HCT116 (cell line): ENCODE data around the gene CTNNA1. TPM values are rescaled to one million over a fixed set of nuclear protein-coding genes. Genes with fewer than 3 reads are reported as not detected.

ENCODE experiments used
- ATAC-seq: fragments of 200-7000 bp; cut with Tn5 transposase; 2 replicates; pipeline ENCODE4 v1.9.1; 2020; ENCODE audit warnings: mild to moderate bottlenecking, moderate library complexity
- BruUV-seq: library from RNA; stranded (reverse); fragments of 400-500 nt; replicated peaks from 2 replicates; lab custom pipeline; 2021; lab: Mats Ljungman, UMichigan
- CTCF ChIA-PET: fragments of 300-600 bp; sonication (Branson Sonifier 250); formaldehyde crosslinking; loops from one replicate; lab custom pipeline; 2021; ENCODE audit warnings: antibody characterized with exemption; lab: Charles Lee
- POLR2A ChIA-PET: fragments of 300-600, 350-600 bp; sonication (Branson Sonifier 250); formaldehyde crosslinking; loops from one replicate; lab custom pipeline; 2021; ENCODE audit warnings: antibody characterized with exemption; lab: Charles Lee
- RAD21 ChIA-PET, 2 experiments: fragments of 300-600 bp; sonication (Branson Sonifier 250); formaldehyde crosslinking; loops; one replicate each; lab custom pipeline; 2023; ENCODE audit warnings: low total read pairs in 2 of 2; ENCODE audit not compliant: uncharacterized antibody in 2 of 2, unreplicated experiment in 2 of 2, low non-redundant PET in 1 of 2; lab: Charles Lee
- DNase-seq: peaks from one replicate; pipeline ENCODE4 v3.0.0-alpha.2; 2010; ENCODE audit warnings: low read depth, low spot score
- H2AFZ ChIP-seq: fragments of 200-600 bp; shearing (Covaris generic), sonication (generic); 2 replicates; pipeline ENCODE4 v1.6.1; 2017; ENCODE audit warnings: low read depth, mixed run types, mixed read lengths, antibody characterized with exemption, low read length; ENCODE audit not compliant: poor library complexity, severe bottlenecking
- H3K27ac ChIP-seq: 2 replicates; pipeline ENCODE4 v1.5.1; 2012; ENCODE audit warnings: low read depth, low read length
- H3K27me3 ChIP-seq: fragments of 200-600 bp; sonication (generic); 2 replicates; pipeline ENCODE4 v1.6.1; 2016; ENCODE audit warnings: mixed run types, low read length, mixed read lengths; ENCODE audit not compliant: insufficient read depth
- H3K36me3 ChIP-seq, 2 experiments: fragments of 200-500 bp in 1 of 2; fragments of 200-600 bp in 1 of 2; sonication (Bioruptor generic) in 1 of 2; sonication (generic) in 1 of 2; 2 replicates each; pipeline versions ENCODE4 v1.5.1 to v1.6.1; 2014 to 2016; ENCODE audit warnings: low read length in 2 of 2, inconsistent platforms in 1 of 2, mixed read lengths in 1 of 2, mixed run types in 1 of 2; ENCODE audit not compliant: insufficient read depth in 2 of 2, control insufficient read depth in 1 of 2
- H3K4me1 ChIP-seq, 2 experiments: fragments of 200-600 bp in 1 of 2; sonication (generic) in 1 of 2; 2 replicates each; pipeline versions ENCODE4 v1.5.1 to v1.6.1; 2012 to 2017; ENCODE audit warnings: low read length in 2 of 2, inconsistent platforms in 1 of 2, mild to moderate bottlenecking in 1 of 2, mixed read lengths in 1 of 2, mixed run types in 1 of 2, moderate library complexity in 1 of 2; ENCODE audit not compliant: insufficient read depth in 2 of 2, control insufficient read depth in 1 of 2
- H3K4me2 ChIP-seq: fragments of 200-600 bp; sonication (generic); 2 replicates; pipeline ENCODE4 v1.6.1; 2017; ENCODE audit warnings: mixed run types, low read length, mixed read lengths
- H3K4me3 ChIP-seq, 2 experiments: fragments of 200-600 bp in 1 of 2; sonication (generic) in 1 of 2; replicated peaks in 1 of 2; 2 replicates each; pipeline ENCODE4 v1.5.1; 2011 to 2016; ENCODE audit warnings: low read length in 2 of 2, control low read depth in 1 of 2, low read depth in 1 of 2, mild to moderate bottlenecking in 1 of 2, mixed read lengths in 1 of 2, mixed run types in 1 of 2
- H3K79me2 ChIP-seq: fragments of 200-600 bp; sonication (generic); 2 replicates; pipeline ENCODE4 v1.6.1; 2017; ENCODE audit warnings: mild to moderate bottlenecking, mixed run types, low read length, moderate library complexity, mixed read lengths; ENCODE audit not compliant: insufficient read depth
- H3K9ac ChIP-seq: fragments of 200-600 bp; sonication (generic); 2 replicates; pipeline ENCODE4 v1.6.1; 2016; ENCODE audit warnings: low read length, mixed read lengths
- H3K9me2 ChIP-seq: fragments of 200-600 bp; sonication (generic), shearing (Covaris generic); 2 replicates; pipeline ENCODE4 v1.6.1; 2017; ENCODE audit warnings: mixed run types, mild to moderate bottlenecking, moderate library complexity; ENCODE audit not compliant: insufficient read depth
- H3K9me3 ChIP-seq, 2 experiments: fragments of 200-500 bp in 1 of 2; fragments of 200-600 bp in 1 of 2; sonication (Bioruptor generic) in 1 of 2; sonication (generic) in 1 of 2; 2 replicates each; pipeline ENCODE4 v1.6.1; 2014 to 2017; ENCODE audit warnings: low read length in 2 of 2, mixed read lengths in 2 of 2, inconsistent platforms in 1 of 2, low read depth in 1 of 2, mild to moderate bottlenecking in 1 of 2, mixed run types in 1 of 2, moderate library complexity in 1 of 2; ENCODE audit not compliant: control insufficient read depth in 1 of 2, insufficient read depth in 1 of 2
- H4K20me1 ChIP-seq: fragments of 200-600 bp; sonication (generic), shearing (Covaris generic); 2 replicates; pipeline ENCODE4 v1.6.1; 2017; ENCODE audit warnings: mixed run types, mild to moderate bottlenecking, moderate library complexity; ENCODE audit not compliant: insufficient read depth
- CBX3 ChIP-seq: IDR thresholded peaks from 2 replicates; pipeline ENCODE4 v1.6.1; 2012; ENCODE audit warnings: low read depth
- CEBPB ChIP-seq: IDR thresholded peaks from 2 replicates; pipeline ENCODE4 v1.6.1; 2012; ENCODE audit warnings: low read depth
- CTCF ChIP-seq, 3 experiments: fragments of 200-600 bp in 1 of 3; sonication (generic) in 1 of 3; IDR thresholded peaks in 2 of 3; conservative IDR thresholded peaks in 1 of 3; 2 replicates each; pipeline ENCODE4 v1.5.1; 2012 to 2017; ENCODE audit warnings: low read depth in 2 of 3, low read length in 2 of 3, antibody characterized with exemption in 1 of 3, borderline replicate concordance in 1 of 3, control low read depth in 1 of 3, mild to moderate bottlenecking in 1 of 3, mixed read lengths in 1 of 3, mixed run types in 1 of 3, moderate library complexity in 1 of 3; ENCODE audit not compliant: insufficient read depth in 1 of 3
- ELF1 ChIP-seq: IDR thresholded peaks from 2 replicates; pipeline ENCODE4 v1.6.1; 2012; ENCODE audit warnings: low read depth, borderline replicate concordance
- EZH2 ChIP-seq: fragments of 200-600 bp; sonication (generic); IDR thresholded peaks from 2 replicates; pipeline ENCODE4 v1.6.1; 2017; ENCODE audit warnings: antibody characterized with exemption, mixed run types
- EZH2phosphoT487 ChIP-seq: fragments of 200-600 bp; IDR thresholded peaks from 2 replicates; pipeline ENCODE4 v1.6.1; 2018; ENCODE audit warnings: antibody characterized with exemption, borderline replicate concordance
- FOSL1 ChIP-seq: IDR thresholded peaks from 2 replicates; pipeline ENCODE4 v1.6.1; 2012; ENCODE audit warnings: low read depth
- JUND ChIP-seq: IDR thresholded peaks from 2 replicates; pipeline ENCODE4 v1.6.1; 2012
- MAX ChIP-seq: IDR thresholded peaks from 2 replicates; pipeline ENCODE4 v1.6.1; 2012
- POLR2A ChIP-seq: IDR thresholded peaks from 2 replicates; pipeline ENCODE4 v1.7.0; 2011; ENCODE audit warnings: borderline replicate concordance; ENCODE audit not compliant: insufficient read depth, insufficient read length; ENCODE audit errors: extremely low read depth
- RAD21 ChIP-seq: IDR thresholded peaks from 2 replicates; pipeline ENCODE4 v1.6.1; 2012; ENCODE audit warnings: low read depth, mild to moderate bottlenecking
- SIN3A ChIP-seq: IDR thresholded peaks from 2 replicates; pipeline ENCODE4 v1.6.1; 2012; ENCODE audit warnings: low read depth
- TCF7L2 ChIP-seq: IDR thresholded peaks from 2 replicates; pipeline ENCODE4 v1.7.0; 2011; ENCODE audit warnings: borderline replicate concordance, inconsistent platforms; ENCODE audit not compliant: insufficient read depth, insufficient read length; ENCODE audit errors: extremely low read depth
- YY1 ChIP-seq: IDR thresholded peaks from 2 replicates; pipeline ENCODE4 v1.6.1; 2011; ENCODE audit warnings: low read length, low read depth, moderate library complexity, mild to moderate bottlenecking; ENCODE audit not compliant: insufficient replicate concordance; ENCODE audit errors: extremely low read depth
- ZNF274 ChIP-seq: fragments of 200-500 bp; sonication (Bioruptor generic); IDR thresholded peaks from 2 replicates; pipeline ENCODE4 v1.6.1; 2014; ENCODE audit warnings: mild to moderate bottlenecking, low read depth, low read length, inconsistent platforms
- intact Hi-C: fragments of 100-400 bp; cut with micrococcal nuclease; formaldehyde crosslinking; loops from 2 replicates; pipeline ENCODE4 v1.10.0; 2022
- total RNA-seq: library from RNA; stranded (reverse); gene quantifications from one replicate; pipeline ENCODE4 v1.2.1, GENCODE V29; 2021; ENCODE audit not compliant: unreplicated experiment

The CTNNA1 gene
- total RNA-seq, 1 experiment from 2014 or later: 313 TPM

- Histone ChIP-seq H4K20me1 (no peaks in the 10 kb centered on the region), H3K4me3 (no peak overlapping the region), H3K27ac (no peak overlapping the region), H3K4me1 (peaks cover 19 to 24% of the 10 kb centered on the region in 2 experiments), H3K27me3 (no peaks in the 10 kb centered on the region), H3K79me2 (no peaks in the 10 kb centered on the region), H2AFZ (no peak overlapping the region), H3K36me3 (no peaks in the 10 kb centered on the region), H3K9ac (no peak overlapping the region), H3K9me3 (no peaks in the 10 kb centered on the region), H3K4me2 (no peak overlapping the region), H3K9me2 (no peaks in the 10 kb centered on the region)
- DNase-seq (no peak), ATAC-seq (no peak)
- intact Hi-C loops: no loop called here
- TF ChIP-seq JUND (no peak), YY1 (no peak), SIN3A (no peak), TCF7L2 (no peak), POLR2A (no peak), FOSL1 (no peak), CEBPB (no peak), ZNF274 (no peak), MAX (no peak), CTCF (IDR thresholded peaks at IDR 0.05 in 2 of 3, conservative IDR thresholded peaks at IDR 0.05 in 1 of 3; ENCODE audit: borderline replicate concordance in 1 of 3, insufficient read depth in 1 of 3, low read depth in 2 of 3, low read length in 2 of 3) (no peak), EZH2phosphoT487 (no peak), EZH2 (no peak), ELF1 (no peak), CBX3 (no peak), RAD21 (no peak)
- RAD21 ChIA-PET: no interaction called here
- CTCF ChIA-PET: no interaction called here
- POLR2A ChIA-PET: no interaction called here
- BruUV-seq: no TSS peak
These were observed 31.2 kb upstream of the CTNNA1 start for GRCh38 chr5:138721979-138722378.
